Measurements from ENCODE around the gene ABLIM2. TPM values are rescaled to one million over a fixed set of nuclear protein-coding genes. Genes with fewer than 3 reads are reported as not detected.

Gene ABLIM2
- total and polyA plus RNA-seq, 2 of the 8 experiments (the other 6 are each of a cell fraction or from before 2014, with no cell fraction given): 2.8 to 3.0 TPM

DNA sequence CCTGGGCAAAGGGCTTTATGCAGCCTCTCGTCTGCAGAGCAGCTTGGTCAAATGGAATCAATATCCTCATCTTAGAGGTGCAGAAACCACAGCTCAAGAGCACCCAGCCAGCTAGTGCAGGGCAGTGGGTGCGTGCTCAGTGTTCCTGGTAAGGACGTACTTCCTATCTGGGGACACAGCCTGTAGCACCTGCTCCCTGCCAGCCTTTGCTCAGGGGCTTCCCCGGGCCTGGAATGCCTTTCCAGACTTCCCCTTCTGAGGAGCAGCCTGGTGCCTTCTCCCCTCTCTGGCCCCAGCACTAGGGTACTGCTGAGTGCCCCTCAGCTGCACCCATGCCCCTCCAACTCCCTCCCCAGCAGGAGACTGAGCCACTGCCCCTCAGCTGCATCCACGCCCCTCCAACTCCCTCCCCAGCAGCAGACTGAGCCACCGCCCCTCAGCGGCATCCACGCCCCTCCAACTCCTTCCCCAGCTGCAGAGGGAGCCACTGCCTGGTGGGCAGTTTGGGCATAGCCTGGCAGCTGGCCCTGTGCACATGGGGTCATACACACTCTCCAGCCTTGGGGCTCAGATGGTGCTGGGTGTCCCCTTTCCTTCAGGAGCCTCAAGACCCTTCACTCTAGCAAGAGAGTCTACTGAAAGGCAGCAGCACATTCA is 176.7 kb downstream of the ABLIM2 start:
- no peaks in the 10 kb centered on the region for H3K9me3 ChIP-seq (ENCODE audit: insufficient read depth in 2 of 2, low read depth in 1 of 2, low read length in 1 of 2)
- H3K14ac ChIP-seq (ENCODE audit: insufficient read length): no peak overlapping the region
- no peak for FAIRE-seq
- H2AK5ac ChIP-seq (ENCODE audit: low read depth, low read length): no peak overlapping the region
- no peak overlapping the region for H3K4me2 ChIP-seq (ENCODE audit: insufficient read depth in 1 of 2, low read depth in 2 of 2, low read length in 2 of 2)
- no peak overlapping the region for H3K4me3 ChIP-seq (ENCODE audit: extremely low read depth in 1 of 4, insufficient read depth in 2 of 4, low read depth in 3 of 4, low read length in 4 of 4)
- H3K36me3 ChIP-seq (ENCODE audit: control insufficient read depth in 2 of 4, insufficient read depth in 4 of 4, low read length in 3 of 4): no peaks in the 10 kb centered on the region
- H3K79me1 ChIP-seq (ENCODE audit: low read depth, low read length): no peaks in the 10 kb centered on the region
- H2BK12ac ChIP-seq (ENCODE audit: low read depth, low read length): no peak overlapping the region; the same call in 1 of the 2 replicates
- WGBS, 2 experiments (ENCODE audit: extremely low coverage in 1 of 2, insufficient coverage in 1 of 2, insufficient read length in 1 of 2, insufficient replicate concordance in 2 of 2, low coverage in 1 of 2, low lambda C conversion rate in 2 of 2, missing lambda C conversion rate in 1 of 2): 86% methylated on average over 6 of the region's 8 CpGs; no CpG with 5 or more reads in 1 of the 2 experiments
- H2BK15ac ChIP-seq (ENCODE audit: low read length): peak overlapping the region; percentile 67; the same call in 1 of the 2 replicates
- no peak overlapping the region for H2AFZ ChIP-seq (ENCODE audit: low read length)
- no peak overlapping the region for H3K4ac ChIP-seq (replicated peaks; ENCODE audit: insufficient read length, low read depth, low read length)
- H4K91ac ChIP-seq (replicated peaks; ENCODE audit: insufficient read length, low read length): peak overlapping the region; percentile 14
- H3K9ac ChIP-seq (replicated peaks in 1 of 4; ENCODE audit: extremely low read depth in 1 of 4, low read depth in 3 of 4, low read length in 3 of 4): 0 out of 7 replicates have a peak overlapping the region, but pooled peaks of 1 of the 4 experiments have one; percentile 6
- no peak overlapping the region for H2BK120ac ChIP-seq (replicated peaks; ENCODE audit: low read depth, low read length)
- H3K56ac ChIP-seq (replicated peaks; ENCODE audit: insufficient read length, low read depth, low read length): no peak overlapping the region
- H2BK20ac ChIP-seq (ENCODE audit: low read length): no peak overlapping the region; the same call in 1 of the 2 replicates
- peaks cover 3 to 22% (median 17%) of the 10 kb centered on the region in 4 experiments for H3K4me1 ChIP-seq (replicated peaks in 1 of 4; ENCODE audit: control insufficient read depth in 3 of 4, insufficient read depth in 4 of 4, low read length in 3 of 4)
- H3K18ac ChIP-seq (ENCODE audit: extremely low read depth, low read length): no peak overlapping the region
- ChIA-PET CTCF (ENCODE audit: partially characterized antibody) (interaction anchor here (1.0 to 2.1 kb wide), 8 partner anchors 24 to 179 kb away, joined by 3 to 8 read pairs (median 4); no protein-coding TSS in a partner anchor), POLR2A (ENCODE audit: partially characterized antibody) (no interaction called here)
- H4K5ac ChIP-seq (ENCODE audit: insufficient read length, low read depth, low read length): no peak overlapping the region
- H4K20me1 ChIP-seq (replicated peaks in 1 of 2; ENCODE audit: control insufficient read depth in 1 of 2, insufficient read depth in 2 of 2, low read length in 2 of 2): no peaks in the 10 kb centered on the region
- no peak overlapping the region; the same call in 1 of the 2 replicates for H3K27ac ChIP-seq (ENCODE audit: low read depth, low read length)
- H3K79me2 ChIP-seq (ENCODE audit: control insufficient read depth in 1 of 2, insufficient read depth in 2 of 2, low read length in 2 of 2): no peaks in the 10 kb centered on the region
- H2BK5ac ChIP-seq (ENCODE audit: low read depth, low read length): peak overlapping the region; percentile 38; the same call in 1 of the 2 replicates
- DNase-seq (ENCODE audit: low read depth in 1 of 2, low spot score in 2 of 2): no peak
- no peaks in the 10 kb centered on the region for H3K27me3 ChIP-seq (replicated peaks in 1 of 4; ENCODE audit: control insufficient read depth in 3 of 4, extremely low read depth in 1 of 4, insufficient read depth in 3 of 4, low read length in 3 of 4)
- H4K8ac ChIP-seq (ENCODE audit: extremely low read depth, insufficient read depth, low read length): 0 out of 2 replicates have a peak overlapping the region, but pooled peaks have one; percentile 14
- H3K23me2 ChIP-seq (ENCODE audit: low read depth, low read length): no peaks in the 10 kb centered on the region
- no peak overlapping the region for H3K23ac ChIP-seq (ENCODE audit: insufficient read length)
- TF ChIP-seq RBBP5 (IDR thresholded peaks at IDR 0.05; ENCODE audit: borderline replicate concordance, low read depth, low read length) (no peak), CBX8 (IDR thresholded peaks at IDR 0.05; ENCODE audit: borderline replicate concordance, low read depth, low read length) (no peak), SAP30 (IDR thresholded peaks at IDR 0.05; ENCODE audit: insufficient read depth, insufficient replicate concordance, low read length) (no peak), SP4 (IDR thresholded peaks at IDR 0.05; ENCODE audit: low read length) (no peak), MAFK (IDR thresholded peaks at IDR 0.05; ENCODE audit: low read depth, low read length) (no peak), TCF12 (IDR thresholded peaks at IDR 0.05; ENCODE audit: low read depth, low read length) (no peak), CEBPB (IDR thresholded peaks at IDR 0.05; ENCODE audit: low read depth, low read length) (no peak), TAF1 (IDR thresholded peaks at IDR 0.05; ENCODE audit: low read depth, low read length) (no peak), CHD2 (IDR thresholded peaks at IDR 0.05; ENCODE audit: low read length) (no peak), SRF (IDR thresholded peaks at IDR 0.05; ENCODE audit: low read depth, low read length) (no peak)
- TF ChIP-seq, protein P1, sequence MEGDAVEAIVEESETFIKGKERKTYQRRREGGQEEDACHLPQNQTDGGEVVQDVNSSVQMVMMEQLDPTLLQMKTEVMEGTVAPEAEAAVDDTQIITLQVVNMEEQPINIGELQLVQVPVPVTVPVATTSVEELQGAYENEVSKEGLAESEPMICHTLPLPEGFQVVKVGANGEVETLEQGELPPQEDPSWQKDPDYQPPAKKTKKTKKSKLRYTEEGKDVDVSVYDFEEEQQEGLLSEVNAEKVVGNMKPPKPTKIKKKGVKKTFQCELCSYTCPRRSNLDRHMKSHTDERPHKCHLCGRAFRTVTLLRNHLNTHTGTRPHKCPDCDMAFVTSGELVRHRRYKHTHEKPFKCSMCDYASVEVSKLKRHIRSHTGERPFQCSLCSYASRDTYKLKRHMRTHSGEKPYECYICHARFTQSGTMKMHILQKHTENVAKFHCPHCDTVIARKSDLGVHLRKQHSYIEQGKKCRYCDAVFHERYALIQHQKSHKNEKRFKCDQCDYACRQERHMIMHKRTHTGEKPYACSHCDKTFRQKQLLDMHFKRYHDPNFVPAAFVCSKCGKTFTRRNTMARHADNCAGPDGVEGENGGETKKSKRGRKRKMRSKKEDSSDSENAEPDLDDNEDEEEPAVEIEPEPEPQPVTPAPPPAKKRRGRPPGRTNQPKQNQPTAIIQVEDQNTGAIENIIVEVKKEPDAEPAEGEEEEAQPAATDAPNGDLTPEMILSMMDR (IDR thresholded peaks at IDR 0.05; ENCODE audit: control extremely low read depth in 1 of 3, insufficient read depth in 1 of 3, low read depth in 1 of 3, low read length in 3 of 3): no peak

Measured in H1 (cell line).